HG03039 (cell line): ENCODE measurements around the gene MTCL3.

Experiments
- ATAC-seq: cut with Tn5 transposase; IDR thresholded peaks from one replicate; pipeline ENCODE4 v1.9.1; 2021; ENCODE audit warnings: mild to moderate bottlenecking, moderate library complexity; ENCODE audit not compliant: unreplicated experiment

Gene MTCL3

GRCh38 chr6:127471379-127472255, 47.5 kb downstream of the MTCL3 start:
- ATAC-seq = no peak

GRCh38 chr6:127468936-127469335, 50.2 kb downstream of the MTCL3 start:
- ATAC-seq = no peak

- ATAC-seq = no peak
Observed at GRCh38 chr6:127466416-127466815, 52.7 kb downstream of the MTCL3 start.

- ATAC-seq = peak; percentile 84
Observed at GRCh38 chr6:127464881-127465459, 54.2 kb downstream of the MTCL3 start.

GRCh38 chr6:127464161-127464880, 54.8 kb downstream of the MTCL3 start:
- no peak for ATAC-seq

- ATAC-seq = no peak
Observed at GRCh38 chr6:127463056-127463455, 56.1 kb downstream of the MTCL3 start.

GRCh38 chr6:127462376-127462775, 56.8 kb downstream of the MTCL3 start:
- ATAC-seq = no peak

- ATAC-seq = no peak
Observed at GRCh38 chr6:127460465-127460864, 58.7 kb downstream of the MTCL3 start.

- no peak for ATAC-seq
Observed at GRCh38 chr6:127459231-127459641, 59.9 kb downstream of the MTCL3 start, which contains the start of gene KIAA0408. Gene KIAA0408 (minus strand): TSS chr6:127459389. CDS start chr6:127453981, 5,408 bp downstream.

- ATAC-seq = no peak
Observed at GRCh38 chr6:127458817-127459216, 60.3 kb downstream of the MTCL3 start.

GRCh38 chr6:127458222-127458621, 60.9 kb downstream of the MTCL3 start:
- ATAC-seq = no peak

- ATAC-seq = no peak
Observed at GRCh38 chr6:127457456-127458064, 61.6 kb downstream of the MTCL3 start.

GRCh38 chr6:127456465-127456864, 62.7 kb downstream of the MTCL3 start:
- ATAC-seq = no peak

GRCh38 chr6:127453845-127454619, 65.1 kb downstream of the MTCL3 start:
- no peak for ATAC-seq

- no peak for ATAC-seq
Observed at GRCh38 chr6:127452803-127453202, 66.3 kb downstream of the MTCL3 start.

GRCh38 chr6:127451388-127451787, 67.7 kb downstream of the MTCL3 start:
- no peak for ATAC-seq

GRCh38 chr6:127447780-127448179, 71.4 kb downstream of the MTCL3 start:
- ATAC-seq = no peak

GRCh38 chr6:127446356-127446755, 72.8 kb downstream of the MTCL3 start:
- ATAC-seq = no peak

- no peak for ATAC-seq
Observed at GRCh38 chr6:127441881-127442280, 77.3 kb downstream of the MTCL3 start.

- no peak for ATAC-seq
Observed at GRCh38 chr6:127439718-127440117, 79.4 kb downstream of the MTCL3 start.
